Skeletal muscle satellite cell (primary cell): ENCODE results near the gene OR6X1.
"Not testable (repeated sequence)": the region's sequence is repeated elsewhere in the genome, so short reads cannot be mapped to it uniquely, and the experiment has no call there.

ENCODE experiments used
- H3K27me3 ChIP-seq: 2 replicates; pipeline ENCODE4 v1.7.0; 2013; ENCODE audit warnings: low read length; ENCODE audit not compliant: control insufficient read depth, insufficient read depth
- H3K36me3 ChIP-seq: 2 replicates; pipeline ENCODE4 v1.7.0; 2013; ENCODE audit warnings: mild to moderate bottlenecking, control low read depth, low read length; ENCODE audit not compliant: insufficient read depth
- H3K4me1 ChIP-seq: 2 replicates; pipeline ENCODE4 v1.7.0; 2013; ENCODE audit warnings: low read length; ENCODE audit not compliant: control insufficient read depth, insufficient read depth
- H3K4me2 ChIP-seq: 2 replicates; pipeline ENCODE4 v1.7.0; 2013; ENCODE audit warnings: mild to moderate bottlenecking, low read length
- H3K4me3 ChIP-seq: 2 replicates; pipeline ENCODE4 v1.7.0; 2013; ENCODE audit warnings: low read length
- H3K9ac ChIP-seq: 2 replicates; pipeline ENCODE4 v1.7.0; 2013; ENCODE audit warnings: mild to moderate bottlenecking, low read depth, low read length, moderate library complexity
- H3K9me3 ChIP-seq: replicated peaks from 2 replicates; pipeline ENCODE4 v1.7.0; 2013; ENCODE audit warnings: mild to moderate bottlenecking, control low read depth, low read length
- small RNA-seq: library from RNA; depleted of rRNA; stranded (forward); fragments of <200 nt; gene quantifications from one replicate; pipeline ENCODE3, GENCODE V24; 2012

OR6X1 gene

GRCh38 chr11:123725995-123726655, 28.2 kb downstream of the OR6X1 start:
- Histone ChIP-seq H3K27me3 (no peaks in the 10 kb centered on the region), H3K36me3 (peaks cover 63% of the 10 kb centered on the region), H3K4me1 (no peaks in the 10 kb centered on the region), H3K4me2 (no peak overlapping the region), H3K4me3 (no peak overlapping the region), H3K9ac (no peak overlapping the region), H3K9me3 (peaks cover 6% of the 10 kb centered on the region)

GRCh38 chr11:123719452-123719851, 34.9 kb downstream of the OR6X1 start:
- no peaks in the 10 kb centered on the region for H3K9me3 ChIP-seq
- peaks cover 3% of the 10 kb centered on the region for H3K36me3 ChIP-seq
- no peaks in the 10 kb centered on the region for H3K4me1 ChIP-seq
- no peak overlapping the region for H3K9ac ChIP-seq
- H3K27me3 ChIP-seq: peaks cover 12% of the 10 kb centered on the region
- H3K4me3 ChIP-seq: no peak overlapping the region
- H3K4me2 ChIP-seq: no peak overlapping the region

- H3K4me1 ChIP-seq: no peaks in the 10 kb centered on the region
- H3K36me3 ChIP-seq: no peaks in the 10 kb centered on the region
- no peak overlapping the region for H3K9ac ChIP-seq
- peaks cover 21% of the 10 kb centered on the region for H3K27me3 ChIP-seq
- H3K4me3 ChIP-seq: no peak overlapping the region
- no peaks in the 10 kb centered on the region for H3K9me3 ChIP-seq
- no peak overlapping the region for H3K4me2 ChIP-seq
Measured at GRCh38 chr11:123718469-123718868, 35.8 kb downstream of the OR6X1 start.

GRCh38 chr11:123718063-123718462, 36.3 kb downstream of the OR6X1 start:
- Histone ChIP-seq H3K9me3 (no peaks in the 10 kb centered on the region), H3K4me2 (no peak overlapping the region), H3K4me1 (no peaks in the 10 kb centered on the region), H3K36me3 (no peaks in the 10 kb centered on the region), H3K4me3 (no peak overlapping the region), H3K9ac (no peak overlapping the region), H3K27me3 (peaks cover 21% of the 10 kb centered on the region)

- not testable (repeated sequence) for H3K4me3 ChIP-seq, H3K9me3 ChIP-seq, H3K4me2 ChIP-seq, H3K4me1 ChIP-seq, H3K36me3 ChIP-seq, H3K9ac ChIP-seq
- H3K27me3 ChIP-seq: peaks cover 36% of the 10 kb centered on the region
Measured at GRCh38 chr11:123712627-123713026, 41.7 kb downstream of the OR6X1 start.

GRCh38 chr11:123707606-123708205, 46.6 kb downstream of the OR6X1 start:
- Histone ChIP-seq H3K4me2 (no peak overlapping the region), H3K36me3 (no peaks in the 10 kb centered on the region), H3K9ac (no peak overlapping the region), H3K9me3 (no peaks in the 10 kb centered on the region), H3K27me3 (peaks cover 16% of the 10 kb centered on the region), H3K4me1 (no peaks in the 10 kb centered on the region), H3K4me3 (no peak overlapping the region)

GRCh38 chr11:123707206-123707605, 47.1 kb downstream of the OR6X1 start:
- Histone ChIP-seq H3K4me1 (no peaks in the 10 kb centered on the region), H3K4me2 (no peak overlapping the region), H3K9me3 (no peaks in the 10 kb centered on the region), H3K27me3 (peaks cover 19% of the 10 kb centered on the region), H3K36me3 (no peaks in the 10 kb centered on the region), H3K4me3 (no peak overlapping the region), H3K9ac (no peak overlapping the region)

GRCh38 chr11:123704341-123704740, 50.0 kb downstream of the OR6X1 start:
- Histone ChIP-seq H3K9me3 (no peaks in the 10 kb centered on the region), H3K36me3 (no peaks in the 10 kb centered on the region), H3K4me3 (no peak overlapping the region), H3K4me2 (no peak overlapping the region), H3K27me3 (peaks cover 11% of the 10 kb centered on the region), H3K9ac (no peak overlapping the region), H3K4me1 (no peaks in the 10 kb centered on the region)

Small RNA genes within 50 kb of the gene (small RNA-seq; reads per million reads assigned to genes)
- gene RNU1-21P: 2.0 reads per million, percentile 65 among the genes with 10 or more reads in this experiment
